ENCODE measurements around the gene CARS2.

The CARS2 gene

GRCh38 chr13:110690516-110690915 lies 15.4 kb downstream of the CARS2 start:
- Histone ChIP-seq H3K36me3 (ENCODE audit: control insufficient read depth, insufficient read depth, low read length) (no peaks in the 10 kb centered on the region), H3K9me3 (ENCODE audit: control insufficient read depth, low read length) (no peaks in the 10 kb centered on the region), H3K9ac (no peak overlapping the region), H3K27me3 (ENCODE audit: control insufficient read depth, insufficient read depth, low read length) (no peaks in the 10 kb centered on the region), H3K4me2 (ENCODE audit: low read length) (no peak overlapping the region), H2AFZ (no peak overlapping the region), H3K4me1 (no peaks in the 10 kb centered on the region), H3K27ac (no peak overlapping the region), H3K4me3 (ENCODE audit: low read depth, low read length) (no peak overlapping the region), H3K79me2 (no peaks in the 10 kb centered on the region)
- no peak for TF ChIP-seq CTCF (IDR thresholded peaks at IDR 0.05)

- Histone ChIP-seq H3K4me2 (ENCODE audit: low read length) (no peak overlapping the region), H2AFZ (no peak overlapping the region), H3K4me3 (ENCODE audit: low read depth, low read length) (no peak overlapping the region), H3K9me3 (ENCODE audit: control insufficient read depth, low read length) (no peaks in the 10 kb centered on the region), H3K27me3 (ENCODE audit: control insufficient read depth, insufficient read depth, low read length) (no peaks in the 10 kb centered on the region), H3K36me3 (ENCODE audit: control insufficient read depth, insufficient read depth, low read length) (no peaks in the 10 kb centered on the region), H3K4me1 (no peaks in the 10 kb centered on the region), H3K79me2 (no peaks in the 10 kb centered on the region), H3K27ac (no peak overlapping the region), H3K9ac (no peak overlapping the region)
- TF ChIP-seq CTCF (IDR thresholded peaks at IDR 0.05), result no peak
Measured at GRCh38 chr13:110689711-110690110, 16.2 kb downstream of the CARS2 start.

- Histone ChIP-seq H3K9me3 (ENCODE audit: control insufficient read depth, low read length) (no peaks in the 10 kb centered on the region), H3K36me3 (ENCODE audit: control insufficient read depth, insufficient read depth, low read length) (no peaks in the 10 kb centered on the region), H3K27me3 (ENCODE audit: control insufficient read depth, insufficient read depth, low read length) (no peaks in the 10 kb centered on the region), H2AFZ (no peak overlapping the region), H3K4me2 (ENCODE audit: low read length) (no peak overlapping the region), H3K27ac (no peak overlapping the region), H3K9ac (no peak overlapping the region), H3K4me1 (no peaks in the 10 kb centered on the region), H3K4me3 (ENCODE audit: low read depth, low read length) (no peak overlapping the region), H3K79me2 (no peaks in the 10 kb centered on the region)
- TF ChIP-seq CTCF (IDR thresholded peaks at IDR 0.05), result no peak
Measured at GRCh38 chr13:110689041-110689440, 16.9 kb downstream of the CARS2 start.

- no peak for TF ChIP-seq CTCF (IDR thresholded peaks at IDR 0.05)
- Histone ChIP-seq H3K4me2 (ENCODE audit: low read length) (no peak overlapping the region), H3K36me3 (ENCODE audit: control insufficient read depth, insufficient read depth, low read length) (no peaks in the 10 kb centered on the region), H3K9me3 (ENCODE audit: control insufficient read depth, low read length) (no peaks in the 10 kb centered on the region), H3K4me1 (no peaks in the 10 kb centered on the region), H3K4me3 (ENCODE audit: low read depth, low read length) (no peak overlapping the region), H2AFZ (no peak overlapping the region), H3K27me3 (ENCODE audit: control insufficient read depth, insufficient read depth, low read length) (no peaks in the 10 kb centered on the region), H3K27ac (no peak overlapping the region), H3K79me2 (no peaks in the 10 kb centered on the region), H3K9ac (no peak overlapping the region)
Measured at GRCh38 chr13:110687736-110688135, 18.2 kb downstream of the CARS2 start.

- H2AFZ ChIP-seq, result no peak overlapping the region
- H3K27me3 ChIP-seq (ENCODE audit: control insufficient read depth, insufficient read depth, low read length), result no peaks in the 10 kb centered on the region
- no peak overlapping the region for H3K4me3 ChIP-seq (ENCODE audit: low read depth, low read length)
- TF ChIP-seq CTCF (IDR thresholded peaks at IDR 0.05), result no peak
- H3K36me3 ChIP-seq (ENCODE audit: control insufficient read depth, insufficient read depth, low read length), result no peaks in the 10 kb centered on the region
- no peaks in the 10 kb centered on the region for H3K9me3 ChIP-seq (ENCODE audit: control insufficient read depth, low read length)
- H3K27ac ChIP-seq, result no peak overlapping the region
- no peak overlapping the region for H3K9ac ChIP-seq
- no peak overlapping the region for H3K4me2 ChIP-seq (ENCODE audit: low read length)
- H3K4me1 ChIP-seq, result no peaks in the 10 kb centered on the region
- no peaks in the 10 kb centered on the region for H3K79me2 ChIP-seq
Measured at GRCh38 chr13:110685305-110686020, 20.5 kb downstream of the CARS2 start.
